NCI-H345 treated with DMSO at 0.1 percent for 48 hours (cell line): ENCODE measurements around the gene ZNRF1.
"Not testable (repeated sequence)": the region's sequence is repeated elsewhere in the genome, so short reads cannot be mapped to it uniquely, and the experiment has no call there.

ENCODE experiments used
- DNase-seq: peaks from one replicate; lab custom pipeline; 2025; ENCODE audit not compliant: unreplicated experiment; lab: John Stamatoyannopoulos, UW

Gene ZNRF1

DNA sequence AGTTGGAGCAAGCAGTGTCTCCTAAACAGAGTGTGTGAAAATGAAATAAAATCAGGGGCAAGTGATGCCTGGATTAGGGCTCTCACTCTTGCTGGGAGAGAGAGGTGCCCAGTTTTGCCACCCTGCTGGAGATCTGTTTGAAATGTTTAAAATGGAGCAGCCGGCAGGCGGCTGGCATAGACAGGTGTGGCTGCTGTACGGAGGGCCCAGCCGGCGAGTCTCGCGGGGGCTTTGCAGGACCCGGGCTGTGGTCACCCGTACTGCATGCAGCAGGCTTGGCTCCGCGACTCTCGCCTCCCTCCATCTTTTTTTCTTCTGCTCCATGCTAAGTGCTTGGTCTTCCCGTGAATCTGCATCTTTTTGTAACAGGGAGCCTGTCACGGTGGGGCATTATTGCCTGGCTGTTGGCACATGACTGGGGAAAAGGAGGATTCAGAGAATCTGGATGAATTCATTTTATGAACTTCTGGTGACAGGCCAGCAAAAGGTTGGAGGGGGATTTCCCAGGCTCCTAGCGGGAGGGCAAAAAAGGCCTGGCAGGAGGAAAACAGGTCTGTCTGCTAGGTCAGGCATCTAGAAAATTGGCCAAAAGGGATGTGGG, 1.8 kb downstream of the ZNRF1 start:
- DNase-seq, result no peak

DNA sequence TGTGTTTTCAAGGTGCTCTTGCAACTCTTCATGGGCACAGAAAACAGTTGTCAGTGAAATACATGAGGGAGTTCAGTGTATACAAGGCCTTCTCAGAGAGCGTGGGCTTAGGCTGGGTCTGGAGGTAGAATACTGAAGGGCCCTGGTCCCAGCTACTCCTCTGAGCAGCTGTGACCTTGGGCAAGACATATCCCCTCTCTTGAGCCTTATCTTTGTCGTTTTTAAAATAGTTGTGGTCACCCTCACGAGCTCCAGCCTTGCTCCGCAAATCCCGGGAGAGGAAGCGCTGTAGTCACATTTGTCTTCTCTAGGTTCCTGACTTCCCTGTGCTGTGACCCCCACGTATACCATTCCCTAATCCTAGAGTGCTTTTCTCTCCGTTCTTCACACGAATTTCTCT, 3.6 kb downstream of the ZNRF1 start:
- DNase-seq, result no peak

GRCh38 chr16:75003931-75004330, 5.1 kb downstream of the ZNRF1 start:
- no peak for DNase-seq

GRCh38 chr16:75004460-75004859, 5.6 kb downstream of the ZNRF1 start:
- no peak for DNase-seq

GRCh38 chr16:75005697-75006096, 6.9 kb downstream of the ZNRF1 start:
- DNase-seq, result no peak

- DNase-seq, result no peak
These were observed 8.6 kb downstream of the ZNRF1 start for GRCh38 chr16:75007443-75007842.

DNA sequence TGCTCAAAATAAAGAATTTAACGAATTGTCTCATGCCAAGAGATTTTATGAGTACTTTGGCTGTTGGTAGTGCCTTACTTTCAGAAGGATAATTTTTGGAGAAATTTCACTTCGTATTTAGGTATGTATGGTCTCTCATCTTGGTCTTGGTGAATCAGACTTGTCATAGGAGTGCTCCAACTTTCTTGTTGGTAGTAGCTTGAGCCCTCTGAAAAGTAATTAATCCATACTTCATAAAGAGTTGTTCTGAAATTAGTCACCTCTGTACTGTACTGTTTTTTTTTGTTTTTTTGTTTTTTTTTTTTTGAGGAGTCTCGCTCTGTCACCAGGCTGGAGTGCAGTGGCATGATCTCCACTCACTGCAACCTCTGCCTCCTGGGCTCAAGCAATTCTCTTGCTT, 11.6 kb downstream of the ZNRF1 start:
- no peak for DNase-seq

GRCh38 chr16:75011634-75012307, 12.9 kb downstream of the ZNRF1 start:
- no peak for DNase-seq

- DNase-seq, result no peak
These were observed 13.7 kb downstream of the ZNRF1 start for GRCh38 chr16:75012380-75013081.

- not testable (repeated sequence) for DNase-seq
These were observed 14.3 kb downstream of the ZNRF1 start for GRCh38 chr16:75013123-75013522.

DNA sequence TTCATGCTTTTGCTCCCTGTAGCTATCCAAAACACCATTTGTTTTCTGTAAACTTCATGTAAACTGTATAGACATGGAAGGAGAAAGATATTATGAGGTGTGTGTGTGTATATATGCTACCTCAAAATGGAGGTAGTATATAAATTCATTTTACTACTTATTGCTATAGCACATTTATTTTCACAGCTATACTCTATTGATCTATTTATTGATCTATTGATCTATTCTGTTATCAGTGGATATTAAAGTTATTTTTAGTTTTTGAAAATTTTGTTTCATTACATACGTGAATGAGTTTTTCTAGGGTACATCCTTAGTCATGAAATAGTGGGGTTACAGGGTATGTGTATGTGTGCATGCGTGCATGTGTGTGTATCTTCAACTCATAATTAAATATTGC, 15.5 kb downstream of the ZNRF1 start:
- no peak for DNase-seq

GRCh38 chr16:75016451-75017081, 17.7 kb downstream of the ZNRF1 start:
- not testable (repeated sequence) for DNase-seq

GRCh38 chr16:75017670-75018525, 19.1 kb downstream of the ZNRF1 start:
- DNase-seq, result no peak

- no peak for DNase-seq
These were observed 20.2 kb downstream of the ZNRF1 start for GRCh38 chr16:75019007-75019406.

- DNase-seq, result no peak
These were observed 20.8 kb downstream of the ZNRF1 start for GRCh38 chr16:75019586-75019985.

- no peak for DNase-seq
These were observed 22.6 kb downstream of the ZNRF1 start for GRCh38 chr16:75021410-75021809.

GRCh38 chr16:75022567-75022966, 23.7 kb downstream of the ZNRF1 start:
- no peak for DNase-seq

DNA sequence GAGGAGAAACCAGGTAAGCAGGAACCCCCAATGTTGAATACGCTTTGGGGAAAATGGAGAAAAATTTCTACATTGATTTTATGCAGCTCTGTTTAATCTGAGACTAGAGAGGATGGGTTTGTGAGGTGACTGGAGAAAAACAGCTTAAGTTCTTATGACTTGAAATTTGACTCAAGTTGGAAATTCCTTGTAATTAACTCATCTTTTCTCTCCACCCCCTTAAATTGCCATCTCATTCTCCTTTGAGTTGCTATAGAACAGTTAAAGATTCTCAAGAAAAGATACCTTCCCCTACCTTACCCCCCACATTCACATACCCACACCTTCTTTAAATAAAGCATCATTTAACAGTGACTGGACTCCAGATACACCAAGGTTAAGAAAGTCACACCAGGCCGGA, 24.2 kb downstream of the ZNRF1 start:
- DNase-seq, result no peak

DNA sequence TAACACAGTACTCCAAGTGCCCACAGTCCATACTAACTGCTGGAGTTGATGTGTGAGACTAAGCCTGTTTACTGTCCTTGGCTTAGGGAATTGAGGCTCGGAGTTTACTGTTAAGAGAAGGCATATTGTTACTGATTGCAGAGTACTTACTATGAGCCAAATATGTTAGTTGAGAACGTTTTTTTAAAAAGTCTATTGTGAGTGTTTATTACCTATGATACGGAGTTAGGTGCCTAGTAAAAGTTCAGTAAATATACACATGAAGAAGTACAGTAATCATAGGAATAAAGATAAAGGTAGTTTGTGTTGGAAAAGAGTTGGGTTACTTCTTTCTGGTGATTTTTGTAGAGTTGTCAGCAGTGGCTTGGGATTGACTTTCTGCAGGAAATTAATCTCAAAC, 25.4 kb downstream of the ZNRF1 start:
- DNase-seq, result no peak

DNA sequence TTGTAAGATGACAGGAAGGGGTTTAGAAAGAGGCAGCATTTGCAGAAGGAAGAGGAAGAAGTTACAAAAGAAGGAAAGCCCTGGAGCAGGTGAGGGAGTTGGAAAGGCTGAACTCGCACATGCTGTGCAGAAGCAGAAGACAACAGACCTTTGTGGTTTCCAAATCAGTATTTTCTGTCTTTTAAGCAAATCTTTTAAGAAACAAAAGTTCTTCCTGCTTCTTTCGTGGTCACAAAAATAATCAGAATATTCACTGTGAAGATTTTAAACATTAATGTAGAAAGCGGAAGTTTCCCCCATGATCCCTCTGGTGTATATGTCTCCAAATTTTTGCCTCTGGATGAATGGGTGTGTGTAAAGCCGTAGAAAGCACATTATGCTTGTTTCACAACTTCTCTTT, 25.8 kb downstream of the ZNRF1 start:
- no peak for DNase-seq

GRCh38 chr16:75025761-75026160, 26.9 kb downstream of the ZNRF1 start:
- DNase-seq, result no peak
